SK-N-SH treated with all-trans-retinoic acid at 6 μM for 48 hours (cell line): ENCODE measurements around the gene CXCR1.
"Not testable (repeated sequence)": the region's sequence is repeated elsewhere in the genome, so short reads cannot be mapped to it uniquely, and the experiment has no call there.

Experiments used
- ATAC-seq: fragments of 200-7000 bp; cut with Tn5 transposase; 3 replicates; pipeline ENCODE4 v1.9.1; 2020; ENCODE audit warnings: mild to moderate bottlenecking, moderate library complexity
- ARNTL ChIP-seq: fragments of 450-650 bp; formaldehyde crosslinking; IDR thresholded peaks from 2 replicates; pipeline ENCODE4 v1.5.0; 2020; ENCODE audit warnings: low read depth, mild to moderate bottlenecking, moderate library complexity, borderline replicate concordance
- BACH2 ChIP-seq: fragments of 250-450 bp; sonication (Bioruptor Pico); IDR thresholded peaks from 2 replicates; pipeline ENCODE4 v1.9.0; 2021; ENCODE audit warnings: mild to moderate bottlenecking, borderline replicate concordance
- CREB5 ChIP-seq: fragments of 250-450 bp; sonication (Bioruptor Pico); IDR thresholded peaks from 2 replicates; pipeline ENCODE4 v1.5.1; 2020; ENCODE audit warnings: low read depth, mild to moderate bottlenecking, moderate library complexity
- CSDC2 ChIP-seq: fragments of 250-450 bp; sonication (Bioruptor Pico); IDR thresholded peaks from 2 replicates; pipeline ENCODE4 v1.5.0; 2020; ENCODE audit warnings: mild to moderate bottlenecking, moderate library complexity
- CSRNP3 ChIP-seq: fragments of 250-450 bp; sonication (Bioruptor Pico); IDR thresholded peaks from 2 replicates; pipeline ENCODE4 v1.5.1; 2021; ENCODE audit warnings: mild to moderate bottlenecking, moderate library complexity
- ESRRG ChIP-seq: fragments of 250-450 bp; sonication (Bioruptor Pico); IDR thresholded peaks from 2 replicates; pipeline ENCODE4 v1.6.1; 2021; ENCODE audit warnings: mild to moderate bottlenecking
- GLIS3 ChIP-seq: fragments of 250-450 bp; sonication (Bioruptor Pico); IDR thresholded peaks from 2 replicates; pipeline ENCODE4 v1.5.0; 2020; ENCODE audit warnings: mild to moderate bottlenecking, moderate library complexity
- ISL1 ChIP-seq: fragments of 250-450 bp; sonication (Bioruptor Pico); IDR thresholded peaks from 2 replicates; pipeline ENCODE4 v2.1.2; 2022; ENCODE audit warnings: mild to moderate bottlenecking, moderate library complexity
- OSR1 ChIP-seq: fragments of 250-450 bp; sonication (Bioruptor Pico); IDR thresholded peaks from 2 replicates; pipeline ENCODE4 v1.8.0; 2022; ENCODE audit warnings: moderate library complexity, mild to moderate bottlenecking, inconsistent platforms
- PATZ1 ChIP-seq: fragments of 250-450 bp; sonication (Bioruptor Pico); IDR thresholded peaks from 2 replicates; pipeline ENCODE4 v1.8.0; 2020; ENCODE audit warnings: mild to moderate bottlenecking, moderate library complexity, borderline replicate concordance
- SNAI2 ChIP-seq: fragments of 250-450 bp; sonication (Bioruptor Pico); IDR thresholded peaks from 2 replicates; pipeline ENCODE4 v1.5.0; 2020; ENCODE audit warnings: mild to moderate bottlenecking, moderate library complexity
- TCF4 ChIP-seq: fragments of 250-450 bp; sonication (Bioruptor Pico); IDR thresholded peaks from 2 replicates; pipeline ENCODE4 v1.8.0; 2021; ENCODE audit warnings: mild to moderate bottlenecking, moderate library complexity, borderline replicate concordance
- TOX ChIP-seq: fragments of 250-450 bp; sonication (Bioruptor Pico); IDR thresholded peaks from 2 replicates; pipeline ENCODE4 v1.8.0; 2021; ENCODE audit warnings: mild to moderate bottlenecking, moderate library complexity, borderline replicate concordance
- TSHZ2 ChIP-seq: fragments of 250-450 bp; sonication (Bioruptor Pico); IDR thresholded peaks from 2 replicates; pipeline ENCODE4 v1.5.0; 2020; ENCODE audit warnings: mild to moderate bottlenecking, moderate library complexity
- ZC3H10 ChIP-seq: fragments of 250-450 bp; sonication (Bioruptor Pico); IDR thresholded peaks from 2 replicates; pipeline ENCODE4 v1.5.1; 2021; ENCODE audit warnings: mild to moderate bottlenecking, moderate library complexity
- ZFP3 ChIP-seq: fragments of 250-450 bp; sonication (Bioruptor Pico); IDR thresholded peaks from 2 replicates; pipeline ENCODE4 v1.5.0; 2020; ENCODE audit warnings: mild to moderate bottlenecking, moderate library complexity
- ZFP30 ChIP-seq: fragments of 450-650 bp; formaldehyde crosslinking; IDR thresholded peaks from 2 replicates; pipeline ENCODE4 v1.5.0; 2022; ENCODE audit warnings: mild to moderate bottlenecking, moderate library complexity
- ZNF565 ChIP-seq: fragments of 450-650 bp; formaldehyde crosslinking; conservative IDR thresholded peaks from 2 replicates; pipeline ENCODE4 v1.5.0; 2020; ENCODE audit warnings: low read depth, mild to moderate bottlenecking, moderate library complexity
- ZNF70 ChIP-seq: fragments of 450-650 bp; formaldehyde crosslinking; IDR thresholded peaks from 2 replicates; pipeline ENCODE4 v1.5.0; 2020; ENCODE audit warnings: mild to moderate bottlenecking, moderate library complexity

The CXCR1 gene

GRCh38 chr2:218186355-218186766, 19.6 kb upstream of the CXCR1 start:
- TF ChIP-seq SNAI2 (no peak), CSRNP3 (CRISPR knock-in tag) (no peak)
- TF ChIP-seq, all 23 proteins: peak for 0
- peak; percentile 96 for ATAC-seq

- no peak for ATAC-seq
- TF ChIP-seq TCF4 (no peak), ISL1 (CRISPR knock-in tag) (no peak), ZNF70 (CRISPR knock-in tag) (no peak)
These were observed 17.6 kb upstream of the CXCR1 start for GRCh38 chr2:218184331-218184730.

- no peak for TF ChIP-seq TOX (CRISPR knock-in tag)
- TF ChIP-seq, all 23 proteins: peak for 0
- ATAC-seq: no peak
These were observed 13.8 kb upstream of the CXCR1 start for GRCh38 chr2:218180467-218181114.

- TF ChIP-seq GLIS3 (CRISPR knock-in tag): no peak
- TF ChIP-seq PATZ1: no peak
- ATAC-seq: no peak
These were observed 13.0 kb upstream of the CXCR1 start for GRCh38 chr2:218179782-218180181.

GRCh38 chr2:218172845-218173244, 6.1 kb upstream of the CXCR1 start:
- no peak for ATAC-seq
- TF ChIP-seq OSR1 (CRISPR knock-in tag): no peak
- no peak for TF ChIP-seq CSDC2
- TF ChIP-seq ZFP30 (CRISPR knock-in tag): no peak
- TF ChIP-seq, all 23 proteins: peak for 0

- not testable (repeated sequence) for ATAC-seq
These were observed 5.0 kb upstream of the CXCR1 start for GRCh38 chr2:218171744-218172143.

GRCh38 chr2:218169757-218170546, 3.2 kb upstream of the CXCR1 start:
- no peak for ATAC-seq
- TF ChIP-seq ZNF565 (CRISPR knock-in tag) (no peak), CREB5 (CRISPR knock-in tag) (no peak), CSDC2 (no peak), TCF4 (no peak), ESRRG (CRISPR knock-in tag) (no peak), PATZ1 (no peak), TSHZ2 (no peak), ZFP3 (CRISPR knock-in tag) (no peak), GLIS3 (CRISPR knock-in tag) (no peak), ZNF70 (CRISPR knock-in tag) (no peak), ZC3H10 (CRISPR knock-in tag) (no peak), ISL1 (CRISPR knock-in tag) (no peak), BACH2 (no peak), ARNTL (CRISPR knock-in tag) (no peak), SNAI2 (no peak), TOX (CRISPR knock-in tag) (no peak), CSRNP3 (CRISPR knock-in tag) (no peak)
